K562 (cell line): ENCODE results near the gene NR5A1. TPM values are rescaled to one million over a fixed set of nuclear protein-coding genes. Genes with fewer than 3 reads are reported as not detected.

Experiments
- ATAC-seq: fragments of 200-7000 bp; cut with Tn5 transposase; 3 replicates; pipeline ENCODE4 v1.9.1; 2020; ENCODE audit warnings: moderate library complexity
- BruUV-seq: library from RNA; stranded (reverse); fragments of 400-500 nt; replicated peaks from 2 replicates; lab custom pipeline; 2021; lab: Mats Ljungman, UMichigan
- CTCF ChIA-PET: fragments of 300-600 bp; formaldehyde crosslinking; extraction: SDS; loops from one replicate; lab custom pipeline; 2021; ENCODE audit warnings: low intra/inter-chr PET ratio; lab: Yijun Ruan, JAX
- POLR2A ChIA-PET: fragments of 300-600, 350-650 bp; sonication (Branson Sonifier 250); formaldehyde crosslinking; extraction: SDS; loops from one replicate; lab custom pipeline; 2021; ENCODE audit warnings: antibody characterized with exemption, inconsistent platforms; lab: Yijun Ruan, JAX
- DNase-seq, 4 experiments: peaks; one replicate each; pipeline versions ENCODE4 v3.0.0 to v3.0.0-alpha.2; 2011 to 2018; ENCODE audit warnings: low spot score in 3 of 4, mixed read lengths in 3 of 4; ENCODE audit errors: extremely low read depth in 1 of 4
- FAIRE-seq: peaks from 2 replicates; lab custom pipeline; 2011; peaks lifted over from hg19 to GRCh38; lab: Jason Lieb, UNC
- H2AFZ ChIP-seq: 2 replicates; pipeline ENCODE4 v1.6.0; 2011; ENCODE audit warnings: low read depth, low read length, control low read depth, inconsistent platforms
- H3K27ac ChIP-seq: fragments of 200-600 bp; 3 replicates; pipeline ENCODE4 v1.8.0; 2011; ENCODE audit warnings: low read depth, mild to moderate bottlenecking, control low read depth, inconsistent platforms, low read length, moderate library complexity, mixed read lengths; ENCODE audit errors: extremely low read depth
- H3K27me3 ChIP-seq, 2 experiments: fragments of 300-600 bp in 1 of 2; 2 replicates in 1 of 2; 3 replicates in 1 of 2; pipeline versions ENCODE4 v1.6.0 to v1.8.0; 2011; ENCODE audit warnings: inconsistent platforms in 2 of 2, low read length in 2 of 2, mild to moderate bottlenecking in 1 of 2, mixed read lengths in 1 of 2, moderate library complexity in 1 of 2; ENCODE audit not compliant: control insufficient read depth in 2 of 2, insufficient read depth in 2 of 2
- H3K36me3 ChIP-seq: fragments of 300-600 bp; 3 replicates; pipeline ENCODE4 v1.8.0; 2011; ENCODE audit warnings: mild to moderate bottlenecking, low read length, inconsistent platforms; ENCODE audit not compliant: control insufficient read depth, insufficient read depth
- H3K4me1 ChIP-seq, 2 experiments: fragments of 200-600 bp in 1 of 2; replicated peaks in 1 of 2; 2 replicates in 1 of 2; 3 replicates in 1 of 2; pipeline versions ENCODE4 v1.5.1 to v1.8.0; 2011; ENCODE audit warnings: inconsistent platforms in 2 of 2, low read length in 2 of 2, mild to moderate bottlenecking in 1 of 2, mixed read lengths in 1 of 2, moderate library complexity in 1 of 2; ENCODE audit not compliant: control insufficient read depth in 2 of 2, insufficient read depth in 2 of 2
- H3K4me2 ChIP-seq: 2 replicates; pipeline ENCODE4 v1.6.1; 2011; ENCODE audit warnings: low read length, control low read depth, inconsistent platforms, mixed read lengths; ENCODE audit not compliant: insufficient read depth
- H3K4me3 ChIP-seq: fragments of 200-600 bp; sonication (generic), shearing (Covaris generic); 2 replicates; pipeline ENCODE4 v1.5.1; 2016; ENCODE audit warnings: control low read depth, inconsistent platforms
- H3K79me2 ChIP-seq: fragments of 200-600 bp; 3 replicates; pipeline ENCODE4 v1.8.0; 2011; ENCODE audit warnings: low read length, inconsistent platforms; ENCODE audit not compliant: control insufficient read depth, insufficient read depth
- H3K9ac ChIP-seq, 2 experiments: 2 replicates each; pipeline versions ENCODE4 v1.6.0 to v1.6.1; 2011; ENCODE audit warnings: low read depth in 2 of 2, low read length in 2 of 2, control low read depth in 1 of 2, inconsistent platforms in 1 of 2, mild to moderate bottlenecking in 1 of 2, mixed read lengths in 1 of 2; ENCODE audit not compliant: insufficient read depth in 1 of 2
- H3K9me1 ChIP-seq: one replicate; pipeline ENCODE4 v1.6.0; 2011; ENCODE audit warnings: inconsistent platforms, mild to moderate bottlenecking, low read length, moderate library complexity; ENCODE audit not compliant: control insufficient read depth, insufficient read depth
- H3K9me3 ChIP-seq: replicated peaks from 2 replicates; pipeline ENCODE4 v1.5.1; 2011; ENCODE audit warnings: low read depth, low read length, inconsistent platforms; ENCODE audit not compliant: control insufficient read depth, insufficient read depth
- H4K20me1 ChIP-seq: replicated peaks from 2 replicates; pipeline ENCODE4 v1.6.1; 2011; ENCODE audit warnings: low read length, inconsistent platforms, mixed read lengths; ENCODE audit not compliant: control insufficient read depth, insufficient read depth
- ARID2 ChIP-seq: fragments of 450-650 bp; IDR thresholded peaks from 2 replicates; pipeline ENCODE4 v1.6.1; 2017; ENCODE audit warnings: antibody characterized with exemption, mild to moderate bottlenecking
- NFRKB ChIP-seq: fragments of 450-650 bp; IDR thresholded peaks from 2 replicates; pipeline ENCODE4 v1.6.1; 2016; ENCODE audit warnings: low read depth
- PYGO2 ChIP-seq: fragments of 450-650 bp; IDR thresholded peaks from 2 replicates; pipeline ENCODE4 v1.6.1; 2016; ENCODE audit warnings: mild to moderate bottlenecking, missing genetic modification characterization, moderate library complexity, missing compliant biosample characterization
- RAD51 ChIP-seq: fragments of 450-650 bp; IDR thresholded peaks from 2 replicates; pipeline ENCODE4 v1.7.1; 2016; ENCODE audit warnings: low read depth, mild to moderate bottlenecking, borderline replicate concordance
- RUNX1 ChIP-seq: sonication (generic); IDR thresholded peaks from 2 replicates; pipeline ENCODE4 v1.6.1; 2016; ENCODE audit warnings: antibody characterized with exemption, low read depth
- SNRNP70 ChIP-seq: fragments of 200-400 bp; formaldehyde crosslinking; optimal IDR thresholded peaks from 2 replicates; pipeline ENCODE3; 2017; ENCODE audit warnings: low read depth, low read length
- TARDBP ChIP-seq: fragments of 450-650 bp; IDR thresholded peaks from 2 replicates; pipeline ENCODE4 v1.6.1; 2016
- ZBTB17 ChIP-seq: fragments of 450-650 bp; formaldehyde crosslinking; IDR thresholded peaks from 2 replicates; pipeline ENCODE4 v1.4.0; 2020; ENCODE audit warnings: mild to moderate bottlenecking
- ZNF436 ChIP-seq: fragments of 250-450, 450-650 bp; sonication (Bioruptor Pico); formaldehyde crosslinking; IDR thresholded peaks from 2 replicates; pipeline ENCODE4 v1.7.0; 2020; ENCODE audit warnings: mild to moderate bottlenecking
- WGBS: fragments of 100-300 bp; shearing (Covaris generic); methylation state at CpG from one replicate; pipeline ENCODE4 v1.1.6; 2016; ENCODE audit warnings: low coverage, mixed read lengths; ENCODE audit not compliant: insufficient coverage; ENCODE audit errors: missing lambda C conversion rate; 5-methylcytosine and 5-hydroxymethylcytosine counted together
- in situ Hi-C: fragments of 300-500 bp; cut with MboI; formaldehyde crosslinking; loops from 4 replicates; pipeline ENCODE4 v1.15.0; 2018; ENCODE audit warnings: inconsistent platforms, mixed read lengths
- intact Hi-C: fragments of 100-400 bp; cut with micrococcal nuclease; formaldehyde crosslinking; loops from 2 replicates; pipeline ENCODE4 v1.14.2; 2022
- polyA plus RNA-seq, 8 experiments: library from polyadenylated mRNA; depleted of rRNA in 4 of 8; stranded (reverse) in 5 of 8; unstranded in 3 of 8; fragments of >200 nt; fragmentation: Nextera tagmentation in 2 of 8; fragmentation: Illumina TruSeq in 1 of 8; extraction: Ambion mirVana in 2 of 8; extraction: Trizol in 1 of 8; gene quantifications; 2 replicates each; pipeline versions ENCODE4 v1.2.1 to v1.2.3, GENCODE V29; 2011 to 2014; ENCODE audit warnings: inconsistent platforms in 1 of 8, missing spikeins in 1 of 8
- total RNA-seq, 7 experiments: library from RNA; depleted of rRNA in 6 of 7; stranded (reverse); fragments of >200 nt in 6 of 7; fragmentation: Illumina TruSeq in 2 of 7; extraction: Trizol in 2 of 7; gene quantifications; 2 replicates each; pipeline versions ENCODE4 v1.2.1 to v1.2.3, GENCODE V29; 2011 to 2021; ENCODE audit warnings: low replicate concordance in 1 of 7
- TF ChIP-seq, protein P1 (sequence below), 2 experiments: fragments of 450-650 bp in 1 of 2; sonication (generic) in 1 of 2; formaldehyde crosslinking in 1 of 2; IDR thresholded peaks; 2 replicates each; pipeline versions ENCODE4 v1.7.1 to v1.9.0; 2016 to 2022; ENCODE audit warnings: inconsistent platforms in 1 of 2, mild to moderate bottlenecking in 1 of 2, missing genetic modification reagents in 1 of 2
- TF ChIP-seq, protein P2 (sequence below), 2 experiments: fragments of 450-650 bp in 1 of 2; sonication (generic) in 1 of 2; formaldehyde crosslinking in 1 of 2; IDR thresholded peaks in 1 of 2; conservative IDR thresholded peaks in 1 of 2; 2 replicates each; pipeline versions ENCODE4 v1.6.1 to v1.8.1; 2016 to 2023; ENCODE audit warnings: mild to moderate bottlenecking in 2 of 2, moderate library complexity in 2 of 2, inconsistent platforms in 1 of 2, missing genetic modification reagents in 1 of 2
- TF ChIP-seq, protein P3 (sequence below): fragments of 250-450 bp; sonication (Bioruptor Pico); IDR thresholded peaks from 2 replicates; pipeline ENCODE4 v1.8.0; 2022; ENCODE audit warnings: moderate library complexity, mild to moderate bottlenecking, inconsistent platforms

Gene NR5A1
- total and polyA plus RNA-seq, 9 of the 15 experiments (the other 6 are each of a cell fraction or from before 2014, with no cell fraction given): 0.11 to 0.32 (median 0.20) TPM; not detected in 6

DNA sequence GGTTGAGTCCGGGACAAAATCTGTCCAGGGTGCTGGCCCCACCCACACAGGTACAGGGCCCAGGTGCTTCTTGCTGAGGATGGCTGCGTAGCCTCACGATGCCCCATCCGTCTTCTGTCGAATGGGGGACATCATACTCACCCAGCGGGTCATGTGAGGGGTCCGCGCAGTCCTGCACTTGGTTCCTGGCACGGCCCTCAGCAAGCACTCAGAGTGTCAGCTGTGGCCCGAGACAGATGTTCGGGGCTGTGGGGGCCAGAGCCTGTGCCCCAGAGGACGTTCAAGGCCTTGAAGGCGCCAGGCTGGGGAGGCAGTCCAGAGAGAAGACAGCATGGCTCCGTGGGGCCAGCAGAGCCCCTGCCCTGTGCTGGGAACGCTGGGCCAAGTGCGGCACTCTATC is 27.8 kb downstream of the NR5A1 start:
- H3K9me1 ChIP-seq: no peaks in the 10 kb centered on the region
- peaks cover 18% of the 10 kb centered on the region for H4K20me1 ChIP-seq
- H2AFZ ChIP-seq: no peak overlapping the region
- no peak overlapping the region for H3K4me2 ChIP-seq
- no peaks in the 10 kb centered on the region for H3K36me3 ChIP-seq
- H3K27me3 ChIP-seq: peaks cover 9 to 65% of the 10 kb centered on the region in 2 experiments; a peak in 4 of 5 replicates
- intact Hi-C loops: no loop called here
- no peaks in the 10 kb centered on the region for H3K79me2 ChIP-seq
- BruUV-seq: no TSS peak
- no peak for ATAC-seq
- H3K9me3 ChIP-seq: no peaks in the 10 kb centered on the region
- no peak overlapping the region for H3K4me3 ChIP-seq
- H3K4me1 ChIP-seq: peaks cover 0 to 59% of the 10 kb centered on the region in 2 experiments; a peak in 3 of 5 replicates
- DNase-seq: no peak
- no peak overlapping the region for H3K9ac ChIP-seq
- ChIA-PET CTCF (no interaction called here), POLR2A (no interaction called here)
- in situ Hi-C loops: no loop called here
- FAIRE-seq: no peak
- WGBS: 31% methylated on average over 15 of the region's 16 CpGs
- no peak overlapping the region for H3K27ac ChIP-seq
- TF ChIP-seq, protein P1, sequence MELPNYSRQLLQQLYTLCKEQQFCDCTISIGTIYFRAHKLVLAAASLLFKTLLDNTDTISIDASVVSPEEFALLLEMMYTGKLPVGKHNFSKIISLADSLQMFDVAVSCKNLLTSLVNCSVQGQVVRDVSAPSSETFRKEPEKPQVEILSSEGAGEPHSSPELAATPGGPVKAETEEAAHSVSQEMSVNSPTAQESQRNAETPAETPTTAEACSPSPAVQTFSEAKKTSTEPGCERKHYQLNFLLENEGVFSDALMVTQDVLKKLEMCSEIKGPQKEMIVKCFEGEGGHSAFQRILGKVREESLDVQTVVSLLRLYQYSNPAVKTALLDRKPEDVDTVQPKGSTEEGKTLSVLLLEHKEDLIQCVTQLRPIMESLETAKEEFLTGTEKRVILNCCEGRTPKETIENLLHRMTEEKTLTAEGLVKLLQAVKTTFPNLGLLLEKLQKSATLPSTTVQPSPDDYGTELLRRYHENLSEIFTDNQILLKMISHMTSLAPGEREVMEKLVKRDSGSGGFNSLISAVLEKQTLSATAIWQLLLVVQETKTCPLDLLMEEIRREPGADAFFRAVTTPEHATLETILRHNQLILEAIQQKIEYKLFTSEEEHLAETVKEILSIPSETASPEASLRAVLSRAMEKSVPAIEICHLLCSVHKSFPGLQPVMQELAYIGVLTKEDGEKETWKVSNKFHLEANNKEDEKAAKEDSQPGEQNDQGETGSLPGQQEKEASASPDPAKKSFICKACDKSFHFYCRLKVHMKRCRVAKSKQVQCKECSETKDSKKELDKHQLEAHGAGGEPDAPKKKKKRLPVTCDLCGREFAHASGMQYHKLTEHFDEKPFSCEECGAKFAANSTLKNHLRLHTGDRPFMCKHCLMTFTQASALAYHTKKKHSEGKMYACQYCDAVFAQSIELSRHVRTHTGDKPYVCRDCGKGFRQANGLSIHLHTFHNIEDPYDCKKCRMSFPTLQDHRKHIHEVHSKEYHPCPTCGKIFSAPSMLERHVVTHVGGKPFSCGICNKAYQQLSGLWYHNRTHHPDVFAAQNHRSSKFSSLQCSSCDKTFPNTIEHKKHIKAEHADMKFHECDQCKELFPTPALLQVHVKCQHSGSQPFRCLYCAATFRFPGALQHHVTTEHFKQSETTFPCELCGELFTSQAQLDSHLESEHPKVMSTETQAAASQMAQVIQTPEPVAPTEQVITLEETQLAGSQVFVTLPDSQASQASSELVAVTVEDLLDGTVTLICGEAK (IDR thresholded peaks at IDR 0.05): no peak
- TF ChIP-seq, protein P1 (CRISPR knock-in tag; IDR thresholded peaks at IDR 0.05): no peak
- TF ChIP-seq RUNX1: no peak
- no peak for TF ChIP-seq ZBTB17 (CRISPR knock-in tag)
- no peak for TF ChIP-seq TARDBP
- no peak for TF ChIP-seq SNRNP70
- TF ChIP-seq, protein P2, sequence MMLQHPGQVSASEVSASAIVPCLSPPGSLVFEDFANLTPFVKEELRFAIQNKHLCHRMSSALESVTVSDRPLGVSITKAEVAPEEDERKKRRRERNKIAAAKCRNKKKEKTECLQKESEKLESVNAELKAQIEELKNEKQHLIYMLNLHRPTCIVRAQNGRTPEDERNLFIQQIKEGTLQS (IDR thresholded peaks at IDR 0.05): no peak
- TF ChIP-seq, protein P2 (CRISPR knock-in tag; conservative IDR thresholded peaks at IDR 0.05): no peak
- no peak for TF ChIP-seq NFRKB
- TF ChIP-seq ARID2: no peak
- no peak for TF ChIP-seq PYGO2 (tag)
- TF ChIP-seq, protein P3, sequence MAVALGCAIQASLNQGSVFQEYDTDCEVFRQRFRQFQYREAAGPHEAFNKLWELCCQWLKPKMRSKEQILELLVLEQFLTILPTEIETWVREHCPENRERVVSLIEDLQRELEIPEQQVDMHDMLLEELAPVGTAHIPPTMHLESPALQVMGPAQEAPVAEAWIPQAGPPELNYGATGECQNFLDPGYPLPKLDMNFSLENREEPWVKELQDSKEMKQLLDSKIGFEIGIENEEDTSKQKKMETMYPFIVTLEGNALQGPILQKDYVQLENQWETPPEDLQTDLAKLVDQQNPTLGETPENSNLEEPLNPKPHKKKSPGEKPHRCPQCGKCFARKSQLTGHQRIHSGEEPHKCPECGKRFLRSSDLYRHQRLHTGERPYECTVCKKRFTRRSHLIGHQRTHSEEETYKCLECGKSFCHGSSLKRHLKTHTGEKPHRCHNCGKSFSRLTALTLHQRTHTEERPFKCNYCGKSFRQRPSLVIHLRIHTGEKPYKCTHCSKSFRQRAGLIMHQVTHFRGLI (CRISPR knock-in tag): no peak
- TF ChIP-seq ZNF436 (CRISPR knock-in tag): no peak
- TF ChIP-seq RAD51: no peak
